ENCODE results near the gene CYP2D6.
A peak's percentile ranks its signal among the peaks of the same experiment; 100 is the strongest.
"Not testable (repeated sequence)": the region's sequence is repeated elsewhere in the genome, so short reads cannot be mapped to it uniquely, and the experiment has no call there.

CYP2D6 gene

GRCh38 chr22:42131562-42131961, 952 bp upstream of the CYP2D6 start:
- DNase-seq: no peak

GRCh38 chr22:42130182-42130581, 428 bp downstream of the CYP2D6 start:
- DNase-seq: not testable (repeated sequence)

DNA sequence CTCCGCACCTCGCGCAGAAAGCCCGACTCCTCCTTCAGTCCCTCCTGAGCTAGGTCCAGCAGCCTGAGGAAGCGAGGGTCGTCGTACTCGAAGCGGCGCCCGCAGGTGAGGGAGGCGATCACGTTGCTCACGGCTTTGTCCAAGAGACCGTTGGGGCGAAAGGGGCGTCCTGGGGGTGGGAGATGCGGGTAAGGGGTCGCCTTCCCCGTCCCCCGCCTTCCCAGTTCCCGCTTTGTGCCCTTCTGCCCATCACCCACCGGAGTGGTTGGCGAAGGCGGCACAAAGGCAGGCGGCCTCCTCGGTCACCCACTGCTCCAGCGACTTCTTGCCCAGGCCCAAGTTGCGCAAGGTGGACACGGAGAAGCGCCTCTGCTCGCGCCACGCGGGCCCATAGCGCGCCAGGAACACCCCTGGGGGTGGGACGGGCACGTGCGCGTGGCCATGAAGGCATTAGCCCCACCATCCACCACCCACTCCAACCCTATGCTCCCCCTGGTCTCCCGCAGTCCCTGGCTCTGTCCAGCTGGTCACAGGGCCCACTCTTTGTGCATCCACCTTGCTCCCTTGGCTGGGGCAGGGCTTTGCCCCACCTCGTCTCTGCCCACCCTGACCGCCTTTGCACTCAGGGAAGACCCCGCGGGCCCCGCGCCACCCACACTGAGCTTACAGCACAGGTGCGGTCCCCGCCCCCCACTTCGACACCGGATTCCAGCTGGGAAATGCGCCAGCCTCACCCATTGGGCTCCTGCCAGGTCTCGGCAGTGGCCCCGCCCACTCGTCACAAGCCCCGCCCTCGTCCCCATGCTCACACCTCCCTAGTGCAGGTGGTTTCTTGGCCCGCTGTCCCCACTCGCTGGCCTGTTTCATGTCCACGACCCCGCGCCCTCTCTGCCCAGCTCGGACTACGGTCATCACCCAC, 1.6 kb downstream of the CYP2D6 start:
- DNase-seq: not testable (repeated sequence)

DNA sequence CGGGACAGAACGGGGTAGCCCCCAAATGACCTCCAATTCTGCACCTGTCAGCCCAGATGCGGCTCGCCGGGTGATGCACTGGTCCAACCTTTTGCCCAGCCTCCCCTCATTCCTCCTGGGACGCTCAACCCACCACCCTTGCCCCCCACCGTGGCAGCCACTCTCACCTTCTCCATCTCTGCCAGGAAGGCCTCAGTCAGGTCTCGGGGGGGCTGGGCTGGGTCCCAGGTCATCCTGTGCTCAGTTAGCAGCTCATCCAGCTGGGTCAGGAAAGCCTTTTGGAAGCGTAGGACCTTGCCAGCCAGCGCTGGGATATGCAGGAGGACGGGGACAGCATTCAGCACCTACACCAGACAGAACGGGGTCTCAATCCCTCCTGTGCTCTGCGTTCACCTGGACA, 2.6 kb downstream of the CYP2D6 start:
- DNase-seq: not testable (repeated sequence)

GRCh38 chr22:42127606-42128005, 3.0 kb downstream of the CYP2D6 start:
- no peak for DNase-seq

- DNase-seq: not testable (repeated sequence)
These were observed 7.1 kb downstream of the CYP2D6 start for GRCh38 chr22:42123529-42123928.

DNA sequence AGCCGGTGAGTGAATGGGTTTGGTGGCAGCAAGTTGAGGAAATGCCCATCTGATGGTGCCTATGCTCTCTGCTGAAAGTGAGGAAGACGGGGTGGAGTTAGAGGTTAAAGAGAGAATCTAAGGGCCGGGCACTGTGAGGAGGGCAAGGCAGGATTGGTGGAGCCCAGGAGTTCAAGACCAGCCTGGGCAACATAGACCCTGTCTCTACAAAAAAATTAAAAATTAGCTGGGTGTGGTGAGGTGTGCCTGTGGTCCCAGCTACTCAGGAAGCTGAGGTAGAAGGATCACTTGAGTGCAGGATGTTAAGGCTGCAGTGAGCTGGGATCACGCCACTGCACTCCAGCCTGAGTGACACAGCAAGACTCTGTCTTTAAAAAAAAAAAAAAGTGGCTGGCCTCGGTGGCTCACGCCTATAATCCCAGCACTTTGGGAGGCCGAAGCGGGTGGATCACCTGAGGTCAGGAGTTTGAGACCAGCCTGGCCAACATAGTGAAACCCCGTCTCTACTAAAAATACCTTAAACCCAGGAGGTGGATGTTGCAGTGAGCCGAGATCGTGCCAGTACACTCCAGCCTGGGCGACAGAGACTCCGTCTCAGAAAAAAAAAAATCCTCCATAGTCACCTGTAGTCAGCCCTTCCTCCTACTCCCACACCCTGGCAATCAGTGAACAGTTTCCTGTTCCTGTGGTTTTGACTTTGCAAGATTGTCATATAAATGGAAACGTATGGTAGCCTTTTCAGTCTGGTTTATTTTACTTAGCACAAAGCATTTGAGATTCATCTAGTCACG, 10.2 kb downstream of the CYP2D6 start:
- DNase-seq: peak; percentile 19

- DNase-seq: no peak
These were observed 13.7 kb downstream of the CYP2D6 start for GRCh38 chr22:42116848-42117424.

- not testable (repeated sequence) for DNase-seq
These were observed 15.2 kb downstream of the CYP2D6 start for GRCh38 chr22:42115420-42115830.

- DNase-seq: no peak
These were observed 15.9 kb downstream of the CYP2D6 start for GRCh38 chr22:42114721-42115120.

GRCh38 chr22:42112793-42113192, 17.8 kb downstream of the CYP2D6 start:
- not testable (repeated sequence) for DNase-seq

- DNase-seq: no peak
These were observed 18.8 kb downstream of the CYP2D6 start for GRCh38 chr22:42111798-42112197.

DNA sequence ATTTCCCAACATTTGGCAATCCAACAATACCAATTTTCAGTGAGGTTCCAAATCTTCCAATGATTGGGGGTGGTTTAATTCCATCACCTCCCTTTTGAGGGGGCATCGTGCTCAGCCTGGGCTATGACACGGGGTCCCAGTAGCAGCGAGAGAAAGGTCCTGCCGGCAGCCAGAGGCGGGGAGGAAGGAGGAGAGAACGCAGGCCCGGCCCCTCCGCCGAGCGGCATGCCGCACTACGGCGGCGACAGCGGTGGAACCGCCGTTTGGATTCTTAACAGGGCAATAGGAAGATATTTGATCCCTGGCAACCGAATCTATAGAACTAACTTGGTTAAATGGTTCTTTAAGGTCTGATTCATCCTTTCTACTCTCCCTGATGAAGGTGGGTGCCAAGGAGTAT, 21.8 kb downstream of the CYP2D6 start:
- DNase-seq: no peak

DNA sequence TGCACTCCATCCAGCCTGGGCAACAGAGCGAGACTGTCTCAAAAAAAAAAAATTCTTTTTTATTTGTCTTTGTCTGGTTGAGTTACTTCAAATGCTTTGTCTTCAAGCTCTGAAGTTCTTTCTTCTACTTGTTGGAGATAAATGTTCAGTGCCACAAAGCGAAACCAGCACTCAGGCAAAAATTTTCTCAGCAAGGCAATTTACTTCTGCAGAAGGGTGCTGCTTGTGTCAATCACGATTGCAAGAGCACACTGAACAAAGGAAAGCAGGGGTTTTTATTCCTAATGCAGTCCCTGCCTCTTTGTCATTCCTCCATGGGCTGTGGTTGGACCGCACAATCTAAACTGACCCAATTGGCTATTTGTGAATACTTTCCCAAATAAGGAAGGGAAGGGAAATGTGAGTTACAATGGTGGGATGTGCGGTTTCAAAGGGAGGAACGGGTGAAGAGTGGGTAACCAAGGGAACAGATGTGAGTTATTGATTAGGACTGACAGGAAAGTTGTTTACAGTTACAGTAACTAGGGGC, 26.2 kb downstream of the CYP2D6 start:
- not testable (repeated sequence) for DNase-seq

- no peak for DNase-seq
These were observed 29.4 kb downstream of the CYP2D6 start for GRCh38 chr22:42101199-42101598.

DNA sequence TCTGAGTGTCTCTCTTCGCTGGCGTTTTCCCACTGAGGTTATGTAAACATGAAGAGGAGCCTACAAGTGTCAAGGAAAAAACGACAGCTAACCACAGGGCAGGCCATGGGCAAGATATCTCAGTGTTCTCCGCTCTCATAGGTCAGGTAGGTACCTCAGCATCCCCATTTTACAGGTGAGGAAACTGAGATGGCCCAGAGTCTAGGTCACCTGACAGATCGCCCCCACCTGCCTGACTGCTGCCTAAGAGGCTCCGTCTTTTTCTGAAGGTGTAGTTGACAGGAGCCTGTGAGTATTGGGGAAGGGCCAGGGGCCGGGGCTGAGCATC, 39.2 kb downstream of the CYP2D6 start:
- DNase-seq: no peak

DNA sequence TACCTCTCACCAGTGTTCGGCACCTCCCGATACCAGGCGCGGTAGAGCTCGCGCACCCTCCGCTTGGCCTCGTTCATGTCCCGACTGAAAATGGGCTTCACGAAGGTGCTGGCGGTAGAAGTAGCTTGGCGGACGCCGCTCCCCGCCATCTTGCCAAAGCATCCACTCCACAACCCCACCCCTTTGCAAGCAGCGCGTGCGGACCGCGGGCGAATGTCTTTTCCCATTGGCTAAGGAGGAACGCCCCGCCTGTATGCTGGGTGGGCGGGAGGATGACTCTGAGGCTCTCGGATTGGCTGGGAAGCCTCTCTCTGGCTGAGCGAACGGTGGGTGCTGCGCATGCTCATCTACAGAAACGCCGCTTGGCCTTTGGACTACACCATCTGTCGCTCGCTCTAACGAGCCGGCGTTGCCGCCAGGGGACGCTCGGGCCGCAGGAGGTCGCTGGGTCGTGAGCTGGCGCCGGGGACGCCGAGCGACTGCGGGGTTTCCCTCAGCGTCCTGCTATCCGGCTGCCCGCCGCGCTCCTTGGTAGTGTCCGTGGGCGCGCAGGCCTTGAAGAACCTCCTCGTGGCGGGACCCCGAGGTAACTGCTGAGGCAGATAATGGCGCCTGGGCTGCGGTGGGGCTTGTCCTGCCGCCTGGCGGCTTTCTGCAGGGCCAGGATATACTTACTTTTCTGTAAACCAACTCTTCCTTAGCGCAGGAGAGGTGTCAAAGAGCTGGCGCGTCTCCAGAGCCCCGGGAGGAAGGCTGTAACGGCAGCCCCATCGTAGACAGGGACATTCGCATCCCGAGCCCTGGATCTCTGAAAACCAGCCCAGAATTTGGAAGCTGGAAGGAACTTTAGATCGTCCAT, 39.8 kb downstream of the CYP2D6 start, which contains the start of gene NDUFA6:
Gene NDUFA6, minus strand, starts transcription at position 177 of the 859 bp plus-strand sequence. Its CDS starts 28 bp downstream, at position 149.
- peak; percentile 98 for DNase-seq

GRCh38 chr22:42086051-42086450, 44.6 kb downstream of the CYP2D6 start:
- no peak for DNase-seq

- no peak for DNase-seq
These were observed 45.7 kb downstream of the CYP2D6 start for GRCh38 chr22:42084874-42085273.

DNA sequence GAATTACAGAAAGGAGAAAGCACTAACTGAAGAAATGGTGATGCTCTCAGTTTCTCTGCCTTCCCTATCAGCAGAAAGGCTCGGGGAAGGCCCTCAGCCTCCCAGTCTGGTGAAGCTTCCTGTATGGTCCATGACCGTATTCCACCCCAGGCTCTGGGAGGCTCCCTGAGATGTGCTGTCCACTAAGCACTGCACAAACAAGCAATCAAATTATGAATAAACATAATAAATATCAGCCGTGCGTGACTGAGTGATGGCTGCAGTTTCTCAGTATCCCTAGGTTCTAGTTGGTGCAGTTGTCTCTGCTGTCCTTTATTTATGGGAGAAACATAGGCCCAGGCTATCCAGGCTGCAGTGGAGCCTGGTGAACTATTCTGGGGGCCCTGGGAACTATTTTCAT, 47.5 kb downstream of the CYP2D6 start:
- no peak for DNase-seq

- DNase-seq: no peak
These were observed 50.3 kb downstream of the CYP2D6 start for GRCh38 chr22:42080287-42080686.
